ENCODE data around the gene ATG4B.

ATG4B gene

DNA sequence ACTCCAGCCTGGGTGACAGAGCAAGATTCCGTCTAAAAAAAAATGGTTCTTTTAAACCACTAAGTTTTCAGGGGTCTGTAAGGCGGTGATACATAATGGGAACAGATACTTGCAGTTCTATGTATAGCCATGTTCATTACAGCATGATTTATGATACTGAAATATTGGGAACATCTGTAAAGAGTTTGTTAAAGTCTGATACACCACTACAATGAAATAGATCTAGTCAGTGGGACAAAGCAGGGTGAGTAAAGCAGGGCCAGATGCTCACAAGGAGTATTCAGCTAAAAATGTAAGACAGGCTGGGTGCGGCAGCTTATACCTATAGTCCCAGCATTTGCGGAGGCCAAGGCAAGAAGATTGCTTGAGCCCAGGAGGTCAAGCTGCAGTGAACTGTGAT is 58.2 kb downstream of the ATG4B start:
- DNase-seq: no peak

DNA sequence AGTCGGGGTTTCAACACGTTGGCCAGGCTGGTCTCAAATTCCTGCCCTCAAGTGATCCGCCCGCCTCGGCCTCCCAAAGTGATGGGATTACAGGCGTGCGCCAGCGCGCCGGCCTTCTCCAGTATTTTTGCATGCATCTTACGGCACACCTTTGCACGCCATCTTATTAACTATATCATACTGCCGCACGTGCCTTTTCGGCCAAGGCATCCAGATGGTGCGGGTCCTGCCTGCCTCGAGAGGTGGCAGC is 63.6 kb downstream of the ATG4B start:
- DNase-seq: no peak

DNA sequence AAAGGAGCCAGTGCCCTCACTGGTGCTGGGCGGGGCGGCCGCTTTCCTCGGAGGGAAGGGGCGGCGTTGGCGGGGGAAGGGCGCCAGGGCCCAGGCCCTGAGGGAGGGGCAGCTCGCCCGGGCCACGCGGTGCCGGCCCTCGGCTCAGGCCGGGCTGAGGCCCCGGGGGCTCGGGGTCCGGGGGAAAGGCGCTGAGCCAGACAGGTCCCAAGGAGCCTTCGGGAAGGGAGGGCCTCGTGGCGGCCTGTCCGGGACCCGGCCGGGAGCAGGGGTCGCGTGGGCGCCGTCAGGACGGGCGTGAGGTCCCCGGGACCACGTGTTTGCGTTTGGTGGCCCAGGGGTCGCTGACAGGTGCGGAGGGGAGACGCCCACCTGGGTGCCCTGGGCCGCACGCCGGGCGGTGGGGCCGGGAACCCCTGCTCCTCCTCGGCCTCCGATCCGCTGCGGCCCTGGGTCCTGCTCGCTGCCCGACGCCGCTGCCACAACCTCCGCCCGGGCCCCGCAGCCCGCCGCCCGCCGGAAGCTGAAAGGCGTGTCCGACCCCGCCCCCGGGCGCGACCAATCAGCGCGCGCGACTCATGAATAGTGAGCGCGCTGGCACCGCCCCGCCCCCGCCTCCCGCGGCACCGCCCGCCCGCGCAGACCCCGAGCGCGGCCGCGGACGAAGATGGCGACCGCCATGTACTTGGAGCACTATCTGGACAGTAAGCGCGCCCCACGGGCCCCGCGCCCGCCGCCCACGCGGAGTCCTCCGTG is 64.1 kb downstream of the ATG4B start, which contains the start of gene ING5:
Gene ING5 (plus strand): TSS at position 641 of the 756 bp plus-strand sequence. CDS start 27 bp downstream, at position 668.
- peak; percentile 93 for DNase-seq

DNA sequence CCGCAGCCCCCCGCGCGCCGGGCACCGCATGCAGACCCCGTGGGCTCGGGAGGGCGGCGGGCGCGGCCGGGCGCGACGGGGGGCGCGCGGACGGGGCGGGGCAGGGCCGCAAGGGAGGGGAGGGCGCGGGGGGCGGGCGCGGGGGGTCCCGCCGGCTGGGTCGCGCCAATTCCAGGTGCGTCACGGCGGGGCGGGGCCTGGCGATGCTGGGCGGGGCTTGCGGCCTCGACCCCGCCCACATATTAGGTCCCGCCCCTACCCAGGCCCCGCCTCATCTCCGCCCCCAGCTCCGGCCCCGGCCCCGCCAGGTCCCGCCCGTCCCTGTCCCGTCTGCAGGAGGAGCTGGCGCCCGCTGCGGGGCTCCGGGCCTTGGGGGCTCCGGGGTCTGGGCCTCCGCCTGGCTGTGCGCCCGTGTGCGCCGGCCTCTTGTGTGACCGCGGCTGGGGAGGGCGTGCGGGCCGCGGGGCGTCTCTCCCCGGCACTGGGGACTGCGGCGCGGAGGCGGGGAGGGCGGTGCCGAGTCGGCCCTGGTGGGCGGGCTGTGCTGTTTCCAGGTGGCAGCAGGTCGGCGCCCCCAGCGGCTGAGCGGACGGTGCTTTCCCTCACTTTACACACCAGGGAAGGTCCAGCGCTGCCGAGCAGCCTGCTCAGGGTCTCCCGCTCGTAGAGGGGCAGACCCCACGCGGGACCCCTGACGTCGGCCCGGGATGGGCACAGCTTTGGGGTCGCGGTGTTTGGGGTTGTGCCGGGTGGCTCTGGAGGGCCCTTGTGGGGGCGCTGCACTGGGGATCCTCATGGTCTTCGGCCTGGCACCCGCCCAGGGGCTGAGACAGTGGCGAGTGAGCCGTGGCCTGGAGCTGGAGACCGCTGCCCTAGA is 64.9 kb downstream of the ATG4B start:
- DNase-seq: peak; percentile 83

DNA sequence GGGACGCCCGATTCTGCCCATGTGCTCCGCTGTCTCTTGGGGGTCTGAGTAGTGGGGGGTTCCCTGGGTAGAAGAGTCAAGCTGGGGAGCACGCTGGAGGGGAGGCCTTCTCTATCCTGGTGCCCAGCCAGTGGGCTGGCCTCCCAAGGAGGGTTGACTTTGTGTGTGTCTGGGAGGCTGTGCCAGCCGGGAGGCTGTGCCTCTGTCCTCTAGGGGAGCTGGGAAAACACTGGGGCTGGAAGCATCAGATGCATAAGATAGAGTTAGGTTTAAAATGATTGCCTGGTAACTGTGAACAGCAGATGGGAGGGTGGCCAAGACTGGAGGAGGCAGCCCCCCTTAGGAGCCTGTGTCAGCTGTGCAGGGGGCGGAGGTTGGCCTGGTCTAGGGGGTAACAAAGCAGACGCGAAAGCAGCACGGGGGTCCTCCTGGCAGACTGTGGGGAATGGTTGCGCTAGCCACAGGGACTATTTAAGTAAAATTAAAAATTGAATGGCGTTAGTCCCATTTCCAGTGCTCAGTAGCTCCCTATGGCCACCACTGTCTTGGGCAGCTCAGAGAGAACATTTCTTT is 65.6 kb downstream of the ATG4B start:
- DNase-seq: no peak

DNA sequence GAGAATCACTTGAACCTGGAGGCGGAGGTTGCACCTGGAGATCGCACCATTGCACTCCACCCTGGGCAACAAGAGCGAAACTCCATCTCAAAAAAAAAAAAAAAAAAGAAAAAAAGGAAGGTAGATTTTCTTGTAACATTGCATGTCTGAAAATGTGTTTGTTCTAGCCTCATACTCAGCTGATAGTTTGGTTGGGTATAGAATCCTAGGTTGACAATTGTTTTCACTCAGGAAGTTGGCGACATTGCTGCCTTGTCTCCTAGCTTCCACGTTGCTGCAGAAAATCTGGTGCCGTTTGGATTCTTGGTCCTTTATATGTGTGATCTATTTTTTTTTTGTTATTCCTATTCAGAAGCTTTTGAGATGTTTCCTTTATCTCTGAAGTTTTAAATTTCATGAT is 69.0 kb downstream of the ATG4B start:
- no peak for DNase-seq

DNA sequence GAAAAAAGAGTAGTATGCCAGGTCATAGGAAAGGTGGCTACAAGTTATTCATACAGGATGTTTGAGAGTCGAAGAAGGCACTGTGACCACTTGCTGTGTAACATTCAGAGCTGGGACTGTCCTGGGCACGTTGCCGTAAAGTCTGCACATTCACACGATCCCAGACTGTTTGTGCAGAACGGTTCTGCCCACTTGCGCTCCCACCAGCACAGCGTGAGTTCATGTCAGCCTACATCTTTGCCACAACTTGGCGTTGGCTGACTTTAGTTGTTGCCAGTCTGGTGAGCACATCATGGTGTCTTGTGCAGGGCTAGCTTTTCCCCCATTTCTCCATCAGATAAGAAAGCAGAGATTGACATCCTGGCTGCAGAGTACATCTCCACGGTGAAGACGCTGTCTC is 71.4 kb downstream of the ATG4B start:
- DNase-seq: no peak

DNA sequence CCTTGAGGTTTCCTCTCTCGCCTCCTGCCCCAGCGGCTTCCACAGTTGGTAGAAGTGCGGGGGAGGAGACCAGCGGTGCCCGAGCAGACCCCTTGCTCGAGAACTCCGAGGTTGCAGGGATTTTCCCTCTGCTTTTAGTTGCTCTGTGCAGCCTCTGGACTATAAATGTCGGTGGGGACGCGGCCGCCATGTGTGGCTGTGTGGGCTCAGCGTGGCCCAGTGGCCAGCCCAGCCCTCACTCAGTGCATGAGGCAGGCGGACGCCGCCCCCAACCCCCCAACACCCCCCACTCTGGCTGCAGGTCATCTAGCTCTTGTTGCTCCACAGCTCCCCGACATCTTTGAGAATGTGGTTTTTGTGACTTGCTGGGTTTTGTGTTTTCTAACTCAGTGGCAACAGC is 81.6 kb downstream of the ATG4B start:
- DNase-seq: no peak

DNA sequence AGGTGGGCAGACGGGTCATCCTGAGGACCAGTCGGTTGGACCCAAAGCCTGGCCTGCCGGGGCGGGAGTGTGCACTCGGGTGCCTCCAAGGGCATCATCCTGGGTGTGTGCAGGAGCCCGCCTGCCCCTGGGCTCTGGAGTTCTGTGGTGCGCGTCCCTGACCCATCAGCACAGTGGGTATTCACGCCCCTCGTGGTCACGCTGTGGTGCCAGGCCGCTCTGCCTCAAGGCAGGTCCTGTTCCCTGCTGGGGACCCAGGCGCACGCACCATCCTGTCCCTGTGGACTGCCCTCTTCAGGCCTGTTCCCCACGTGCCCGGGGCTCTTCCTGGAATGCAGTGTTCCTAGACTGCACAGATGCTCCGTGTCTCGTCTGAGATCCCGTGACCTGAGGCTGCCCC is 82.6 kb downstream of the ATG4B start:
- no peak for DNase-seq

DNA sequence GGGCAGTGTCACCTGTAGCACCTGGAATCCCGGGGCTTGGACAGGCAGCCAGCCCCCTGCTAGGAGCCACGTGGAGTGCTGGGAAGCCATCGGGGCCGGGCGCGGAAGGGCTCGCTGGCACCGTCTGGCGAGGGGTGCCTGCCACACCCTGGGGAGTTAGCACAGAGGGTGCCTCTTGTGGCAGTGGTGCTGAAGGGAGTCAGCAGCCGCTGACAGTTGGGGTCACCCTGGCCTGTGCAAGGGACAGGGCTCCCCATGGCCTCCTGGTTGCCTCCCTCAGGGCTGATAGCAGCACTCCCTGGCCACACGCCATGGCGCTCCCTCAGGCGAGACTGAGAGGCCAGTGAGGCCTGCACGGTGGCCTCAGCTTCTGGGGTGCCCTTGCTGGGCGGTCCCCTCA is 83.1 kb downstream of the ATG4B start:
- DNase-seq: no peak

DNA sequence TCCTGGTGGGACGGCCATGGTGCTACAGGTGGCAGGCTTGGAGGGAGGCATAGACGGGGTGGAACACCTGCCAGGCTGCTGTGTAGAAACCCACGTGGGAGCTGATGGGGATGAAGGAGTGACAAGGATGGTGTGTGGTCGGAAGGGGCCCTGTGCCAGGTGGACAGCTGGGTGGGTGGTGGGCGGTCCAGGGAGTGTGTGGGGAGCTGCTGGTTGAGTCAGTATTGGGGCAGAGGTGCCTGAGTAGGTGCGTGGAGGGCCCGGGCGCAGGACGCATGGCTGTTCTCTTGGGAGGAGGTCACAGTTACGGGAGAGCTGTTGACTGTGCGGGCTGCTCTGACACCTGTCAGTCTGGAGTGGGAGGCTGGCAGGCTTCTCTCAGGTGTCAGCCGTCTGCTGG is 84.4 kb downstream of the ATG4B start:
- DNase-seq: no peak

DNA sequence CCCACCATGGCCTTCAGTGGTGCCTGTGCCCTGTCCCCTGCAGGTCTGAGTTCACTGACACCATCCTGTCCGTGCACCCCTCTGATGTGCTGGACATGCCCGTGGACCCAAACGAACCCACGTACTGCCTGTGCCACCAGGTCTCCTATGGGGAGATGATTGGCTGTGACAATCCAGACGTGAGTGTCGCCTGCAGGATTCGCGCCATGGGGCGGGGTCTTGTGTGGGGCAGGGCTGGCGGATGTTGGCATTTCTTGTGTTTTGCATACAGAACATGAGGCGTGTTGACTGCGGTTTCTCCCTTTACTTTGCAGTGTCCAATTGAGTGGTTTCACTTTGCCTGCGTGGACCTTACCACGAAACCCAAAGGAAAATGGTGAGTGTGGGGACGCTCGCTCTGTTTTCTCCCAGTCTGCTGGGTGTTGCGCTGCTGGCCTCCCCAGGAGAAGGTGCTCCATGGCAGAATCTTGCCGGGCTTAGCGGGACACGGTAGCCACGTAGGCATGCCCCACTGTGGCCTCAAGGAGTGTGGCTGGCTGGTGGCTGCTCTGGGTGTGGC is 85.5 kb downstream of the ATG4B start:
- no peak for DNase-seq

All from NCI-H146 (cell line).